ENCODE measurements around the gene UVRAG. TPM values are rescaled to one million over a fixed set of nuclear protein-coding genes. Genes with fewer than 3 reads are reported as not detected.

Gene UVRAG
- total RNA-seq, 1 donor from 2014 or later: 45.2 TPM

DNA sequence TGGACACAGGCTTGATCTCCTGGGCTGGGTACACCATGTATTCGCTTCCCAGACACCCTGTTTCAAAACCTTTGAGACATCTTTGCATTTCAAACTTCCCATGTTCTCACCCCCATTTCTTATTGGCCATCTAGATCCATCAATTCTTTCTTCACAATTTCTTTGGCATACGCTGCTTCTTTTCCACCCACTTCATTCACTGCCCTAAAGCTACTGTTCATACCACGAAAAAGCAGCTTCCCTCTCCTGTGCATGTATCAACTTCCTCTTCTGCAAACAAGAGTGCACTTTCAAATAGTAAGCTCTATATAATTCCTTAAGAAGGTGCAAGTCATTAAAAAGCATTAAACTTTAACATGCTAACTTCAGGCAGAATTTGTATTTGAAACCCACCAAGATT is 21.4 kb downstream of the UVRAG start:
- Histone ChIP-seq H3K9me3 (no peaks in the 10 kb centered on the region), H3K36me3 (no peaks in the 10 kb centered on the region), H3K4me3 (no peak overlapping the region), H3K27me3 (no peaks in the 10 kb centered on the region), H3K4me1 (peaks cover 0 to 2% of the 10 kb centered on the region in 2 donors), H3K27ac (no peak overlapping the region)
- TF ChIP-seq, protein P1, sequence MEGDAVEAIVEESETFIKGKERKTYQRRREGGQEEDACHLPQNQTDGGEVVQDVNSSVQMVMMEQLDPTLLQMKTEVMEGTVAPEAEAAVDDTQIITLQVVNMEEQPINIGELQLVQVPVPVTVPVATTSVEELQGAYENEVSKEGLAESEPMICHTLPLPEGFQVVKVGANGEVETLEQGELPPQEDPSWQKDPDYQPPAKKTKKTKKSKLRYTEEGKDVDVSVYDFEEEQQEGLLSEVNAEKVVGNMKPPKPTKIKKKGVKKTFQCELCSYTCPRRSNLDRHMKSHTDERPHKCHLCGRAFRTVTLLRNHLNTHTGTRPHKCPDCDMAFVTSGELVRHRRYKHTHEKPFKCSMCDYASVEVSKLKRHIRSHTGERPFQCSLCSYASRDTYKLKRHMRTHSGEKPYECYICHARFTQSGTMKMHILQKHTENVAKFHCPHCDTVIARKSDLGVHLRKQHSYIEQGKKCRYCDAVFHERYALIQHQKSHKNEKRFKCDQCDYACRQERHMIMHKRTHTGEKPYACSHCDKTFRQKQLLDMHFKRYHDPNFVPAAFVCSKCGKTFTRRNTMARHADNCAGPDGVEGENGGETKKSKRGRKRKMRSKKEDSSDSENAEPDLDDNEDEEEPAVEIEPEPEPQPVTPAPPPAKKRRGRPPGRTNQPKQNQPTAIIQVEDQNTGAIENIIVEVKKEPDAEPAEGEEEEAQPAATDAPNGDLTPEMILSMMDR (IDR thresholded peaks at IDR 0.05): no peak
- no peak for DNase-seq (ENCODE audit: low spot score in 2 of 2)
- intact Hi-C loops (cut with DNase I): no loop called here

DNA sequence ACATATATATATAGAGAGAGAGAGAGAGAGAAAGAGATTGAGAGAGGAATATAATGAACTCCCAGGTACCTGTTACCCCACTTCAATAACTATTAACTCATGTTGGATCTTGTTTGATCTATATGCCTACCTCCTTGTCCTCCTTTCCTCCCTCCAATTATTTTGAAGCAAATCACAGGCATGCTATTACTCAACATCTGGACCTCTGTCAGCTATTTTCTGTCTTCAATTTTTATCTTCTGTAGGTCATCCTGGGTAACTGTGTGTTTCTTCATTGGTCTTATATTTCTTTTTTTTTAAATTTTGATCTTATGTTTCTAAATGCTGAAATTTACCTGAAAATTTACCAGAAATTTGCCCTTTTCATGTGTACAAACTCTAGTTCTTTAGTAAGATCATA is 24.8 kb downstream of the UVRAG start:
- Histone ChIP-seq H3K4me3 (no peak overlapping the region), H3K4me1 (peaks cover 0 to 2% of the 10 kb centered on the region in 2 donors), H3K27me3 (no peaks in the 10 kb centered on the region), H3K27ac (no peak overlapping the region), H3K36me3 (no peaks in the 10 kb centered on the region), H3K9me3 (no peaks in the 10 kb centered on the region)
- TF ChIP-seq, protein P1 (IDR thresholded peaks at IDR 0.05): no peak
- intact Hi-C loops (cut with DNase I): no loop called here
- no peak for DNase-seq (ENCODE audit: low spot score in 2 of 2)

DNA sequence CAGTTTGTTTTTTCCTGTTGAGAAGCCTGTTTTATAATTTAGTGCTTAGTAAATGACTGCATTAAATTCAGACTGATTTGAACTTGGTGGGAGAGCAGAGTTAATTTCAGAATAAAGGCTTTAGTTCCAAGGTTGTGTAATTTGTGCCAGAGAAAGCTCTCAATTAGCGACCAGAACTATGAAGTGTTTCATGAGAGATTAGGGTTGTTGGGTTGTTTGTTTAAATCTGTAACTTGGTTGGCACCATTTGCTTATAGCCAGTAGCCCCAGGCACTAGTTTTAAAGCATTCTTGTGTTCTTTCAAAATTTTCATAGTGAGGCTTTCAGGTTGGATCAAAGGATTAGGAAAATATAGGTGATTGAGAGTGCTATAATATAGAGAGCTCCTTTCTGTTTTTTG is 25.5 kb downstream of the UVRAG start:
- TF ChIP-seq, protein P1 (IDR thresholded peaks at IDR 0.05): no peak
- no peak for DNase-seq (ENCODE audit: low spot score in 2 of 2)
- no peaks in the 10 kb centered on the region for H3K9me3 ChIP-seq
- H3K27me3 ChIP-seq: no peaks in the 10 kb centered on the region
- no peak overlapping the region for H3K27ac ChIP-seq
- intact Hi-C loops (cut with DNase I): no loop called here
- H3K4me3 ChIP-seq: no peak overlapping the region
- H3K4me1 ChIP-seq: peaks cover 0 to 2% of the 10 kb centered on the region in 2 donors
- H3K36me3 ChIP-seq: no peaks in the 10 kb centered on the region

DNA sequence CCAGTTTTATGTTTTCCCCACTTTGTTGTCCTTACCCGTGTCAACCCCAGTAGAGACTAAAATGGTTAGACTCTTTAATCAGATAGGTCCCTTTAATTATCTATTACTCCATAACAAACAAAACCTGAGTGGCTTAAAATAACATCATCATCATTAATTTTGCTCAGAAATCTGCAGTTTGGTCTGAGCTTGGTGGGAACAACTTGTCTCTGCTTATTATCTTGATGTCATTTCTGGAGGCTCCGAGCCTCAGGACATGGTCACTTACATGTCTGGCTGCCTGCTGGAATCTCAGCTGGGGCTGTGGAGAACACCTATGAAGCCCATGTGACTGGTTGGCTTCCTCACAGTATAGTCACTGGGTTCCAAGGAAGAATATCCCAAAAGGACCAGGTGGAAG is 26.7 kb downstream of the UVRAG start:
- TF ChIP-seq, protein P1 (IDR thresholded peaks at IDR 0.05): no peak
- H3K4me1 ChIP-seq: peaks cover 0 to 2% of the 10 kb centered on the region in 2 donors
- H3K27me3 ChIP-seq: no peaks in the 10 kb centered on the region
- H3K36me3 ChIP-seq: no peaks in the 10 kb centered on the region
- intact Hi-C loops (cut with DNase I): no loop called here
- H3K9me3 ChIP-seq: no peaks in the 10 kb centered on the region
- H3K4me3 ChIP-seq: no peak overlapping the region
- DNase-seq (ENCODE audit: low spot score in 2 of 2): no peak
- H3K27ac ChIP-seq: no peak overlapping the region

DNA sequence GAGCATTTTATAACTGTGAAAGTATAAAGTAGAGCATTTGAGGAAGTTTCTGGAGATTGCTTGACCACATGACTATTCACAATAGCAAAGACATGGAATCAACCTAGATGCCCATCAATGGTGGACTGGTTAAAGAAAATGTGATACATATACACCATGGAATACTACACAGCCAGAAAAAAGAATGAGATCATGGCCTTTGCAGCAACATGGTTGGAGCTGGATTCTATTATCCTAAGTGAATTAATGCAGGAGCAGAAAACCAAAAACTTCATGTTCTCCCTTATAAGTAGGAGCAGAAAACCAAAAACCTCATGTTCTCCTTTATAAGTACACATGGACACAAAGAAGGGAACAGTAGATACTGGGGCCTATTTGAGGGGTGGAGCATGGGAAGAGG is 30.3 kb downstream of the UVRAG start:
- no peak for DNase-seq (ENCODE audit: low spot score in 2 of 2)
- H3K27ac ChIP-seq: no peak overlapping the region
- TF ChIP-seq, protein P1 (IDR thresholded peaks at IDR 0.05): no peak
- no peaks in the 10 kb centered on the region for H3K9me3 ChIP-seq
- H3K4me3 ChIP-seq: no peak overlapping the region
- peaks cover 0 to 3% of the 10 kb centered on the region in 2 donors for H3K4me1 ChIP-seq
- no peaks in the 10 kb centered on the region for H3K36me3 ChIP-seq
- no peaks in the 10 kb centered on the region for H3K27me3 ChIP-seq
- intact Hi-C loops (cut with DNase I): no loop called here

DNA sequence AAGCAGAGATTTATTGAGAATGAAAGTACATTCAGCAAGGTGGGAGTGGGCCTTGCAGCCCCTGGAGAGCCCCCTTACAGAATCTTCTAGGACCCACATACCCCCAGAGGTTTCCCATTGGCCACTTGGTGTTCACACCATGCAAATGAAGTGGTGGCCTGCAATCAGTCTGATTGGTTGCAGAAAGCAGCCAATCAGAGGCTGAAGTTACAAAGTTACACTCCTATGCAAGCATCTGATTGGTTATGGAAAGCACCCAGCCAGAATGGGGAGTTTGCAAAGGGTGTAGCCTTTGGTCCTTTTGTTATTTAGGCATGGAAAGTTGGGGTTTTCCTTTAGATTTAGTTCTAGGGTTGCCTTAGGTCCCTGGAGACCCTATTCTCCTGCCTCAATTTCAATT is 34.9 kb downstream of the UVRAG start:
- Histone ChIP-seq H3K9me3 (no peaks in the 10 kb centered on the region), H3K27ac (no peak overlapping the region), H3K4me1 (peaks cover 0 to 16% of the 10 kb centered on the region in 2 donors), H3K4me3 (no peak overlapping the region), H3K27me3 (no peaks in the 10 kb centered on the region), H3K36me3 (no peaks in the 10 kb centered on the region)
- intact Hi-C loops (cut with DNase I): no loop called here
- TF ChIP-seq, protein P1 (IDR thresholded peaks at IDR 0.05): no peak
- no peak for DNase-seq (ENCODE audit: low spot score in 2 of 2)

Measured in ascending aorta (tissue), 2 donors.